Measurements from ENCODE around the gene ZNF892.

ZNF892 gene

GRCh38 chr2:95165371-95166064, 41.8 kb upstream of the ZNF892 start, which contains the start of gene ZNF2 (continued):
- TF ChIP-seq ZNF398 (tag by site-specific recombination; IDR thresholded peaks at IDR 0.05) (no peak), SCRT1 (tag by site-specific recombination; IDR thresholded peaks at IDR 0.05; ENCODE audit: borderline replicate concordance) (no peak), ZNF148 (tag by site-specific recombination; IDR thresholded peaks at IDR 0.05; ENCODE audit: borderline replicate concordance) (no peak), ZNF416 (tag by site-specific recombination; IDR thresholded peaks at IDR 0.05) (no peak), ZXDB (tag by site-specific recombination; IDR thresholded peaks at IDR 0.05) (peak; percentile 84), FEZF1 (tag by site-specific recombination; IDR thresholded peaks at IDR 0.05) (peak; percentile 68), ZNF174 (tag by site-specific recombination; IDR thresholded peaks at IDR 0.05) (no peak), HOXD13 (CRISPR knock-in tag; IDR thresholded peaks at IDR 0.05; ENCODE audit: borderline replicate concordance) (no peak), ZNF426 (tag by site-specific recombination; IDR thresholded peaks at IDR 0.05) (no peak), ZSCAN30 (tag by site-specific recombination; IDR thresholded peaks at IDR 0.05) (no peak), KLF7 (tag by site-specific recombination; IDR thresholded peaks at IDR 0.05; ENCODE audit: borderline replicate concordance) (no peak), ZNF175 (tag by site-specific recombination; IDR thresholded peaks at IDR 0.05) (no peak), ZNF548 (tag by site-specific recombination; IDR thresholded peaks at IDR 0.05) (no peak), YY1 (tag by site-specific recombination; IDR thresholded peaks at IDR 0.05) (peak; percentile 90), EGR2 (tag by site-specific recombination; IDR thresholded peaks at IDR 0.05; ENCODE audit: low read depth) (peak; percentile 41), ZNF670 (tag by site-specific recombination; IDR thresholded peaks at IDR 0.05; ENCODE audit: low read depth) (no peak), ZNF324 (tag by site-specific recombination; IDR thresholded peaks at IDR 0.05) (0 out of 2 replicates have a peak, but pooled peaks have one; percentile 3), ZNF785 (tag by site-specific recombination; IDR thresholded peaks at IDR 0.05) (no peak), BCL11B (tag by site-specific recombination; IDR thresholded peaks at IDR 0.05; ENCODE audit: low read depth) (no peak), ZNF600 (tag by site-specific recombination; IDR thresholded peaks at IDR 0.05) (peak; percentile 84), TCF7L2 (IDR thresholded peaks at IDR 0.05; ENCODE audit: borderline replicate concordance, low read depth, low read length) (no peak), ZNF626 (tag by site-specific recombination; IDR thresholded peaks at IDR 0.05) (no peak), ZBTB21 (tag by site-specific recombination; IDR thresholded peaks at IDR 0.05) (peak; percentile 71), MYNN (tag by site-specific recombination; IDR thresholded peaks at IDR 0.05; ENCODE audit: borderline replicate concordance) (no peak), WT1 (tag by site-specific recombination; IDR thresholded peaks at IDR 0.05) (no peak), ZNF248 (tag by site-specific recombination; IDR thresholded peaks at IDR 0.05) (no peak), ZNF311 (tag by site-specific recombination; IDR thresholded peaks at IDR 0.05; ENCODE audit: borderline replicate concordance) (no peak), ZNF132 (tag by site-specific recombination; IDR thresholded peaks at IDR 0.05; ENCODE audit: borderline replicate concordance) (no peak)
- TF ChIP-seq, protein P1, sequence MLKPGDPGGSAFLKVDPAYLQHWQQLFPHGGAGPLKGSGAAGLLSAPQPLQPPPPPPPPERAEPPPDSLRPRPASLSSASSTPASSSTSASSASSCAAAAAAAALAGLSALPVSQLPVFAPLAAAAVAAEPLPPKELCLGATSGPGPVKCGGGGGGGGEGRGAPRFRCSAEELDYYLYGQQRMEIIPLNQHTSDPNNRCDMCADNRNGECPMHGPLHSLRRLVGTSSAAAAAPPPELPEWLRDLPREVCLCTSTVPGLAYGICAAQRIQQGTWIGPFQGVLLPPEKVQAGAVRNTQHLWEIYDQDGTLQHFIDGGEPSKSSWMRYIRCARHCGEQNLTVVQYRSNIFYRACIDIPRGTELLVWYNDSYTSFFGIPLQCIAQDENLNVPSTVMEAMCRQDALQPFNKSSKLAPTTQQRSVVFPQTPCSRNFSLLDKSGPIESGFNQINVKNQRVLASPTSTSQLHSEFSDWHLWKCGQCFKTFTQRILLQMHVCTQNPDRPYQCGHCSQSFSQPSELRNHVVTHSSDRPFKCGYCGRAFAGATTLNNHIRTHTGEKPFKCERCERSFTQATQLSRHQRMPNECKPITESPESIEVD (tag by site-specific recombination; IDR thresholded peaks at IDR 0.05): no peak
- TF ChIP-seq, protein P2, sequence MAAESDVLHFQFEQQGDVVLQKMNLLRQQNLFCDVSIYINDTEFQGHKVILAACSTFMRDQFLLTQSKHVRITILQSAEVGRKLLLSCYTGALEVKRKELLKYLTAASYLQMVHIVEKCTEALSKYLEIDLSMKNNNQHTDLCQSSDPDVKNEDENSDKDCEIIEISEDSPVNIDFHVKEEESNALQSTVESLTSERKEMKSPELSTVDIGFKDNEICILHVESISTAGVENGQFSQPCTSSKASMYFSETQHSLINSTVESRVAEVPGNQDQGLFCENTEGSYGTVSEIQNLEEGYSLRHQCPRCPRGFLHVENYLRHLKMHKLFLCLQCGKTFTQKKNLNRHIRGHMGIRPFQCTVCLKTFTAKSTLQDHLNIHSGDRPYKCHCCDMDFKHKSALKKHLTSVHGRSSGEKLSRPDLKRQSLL (tag by site-specific recombination; IDR thresholded peaks at IDR 0.05): no peak
- TF ChIP-seq, protein P3, sequence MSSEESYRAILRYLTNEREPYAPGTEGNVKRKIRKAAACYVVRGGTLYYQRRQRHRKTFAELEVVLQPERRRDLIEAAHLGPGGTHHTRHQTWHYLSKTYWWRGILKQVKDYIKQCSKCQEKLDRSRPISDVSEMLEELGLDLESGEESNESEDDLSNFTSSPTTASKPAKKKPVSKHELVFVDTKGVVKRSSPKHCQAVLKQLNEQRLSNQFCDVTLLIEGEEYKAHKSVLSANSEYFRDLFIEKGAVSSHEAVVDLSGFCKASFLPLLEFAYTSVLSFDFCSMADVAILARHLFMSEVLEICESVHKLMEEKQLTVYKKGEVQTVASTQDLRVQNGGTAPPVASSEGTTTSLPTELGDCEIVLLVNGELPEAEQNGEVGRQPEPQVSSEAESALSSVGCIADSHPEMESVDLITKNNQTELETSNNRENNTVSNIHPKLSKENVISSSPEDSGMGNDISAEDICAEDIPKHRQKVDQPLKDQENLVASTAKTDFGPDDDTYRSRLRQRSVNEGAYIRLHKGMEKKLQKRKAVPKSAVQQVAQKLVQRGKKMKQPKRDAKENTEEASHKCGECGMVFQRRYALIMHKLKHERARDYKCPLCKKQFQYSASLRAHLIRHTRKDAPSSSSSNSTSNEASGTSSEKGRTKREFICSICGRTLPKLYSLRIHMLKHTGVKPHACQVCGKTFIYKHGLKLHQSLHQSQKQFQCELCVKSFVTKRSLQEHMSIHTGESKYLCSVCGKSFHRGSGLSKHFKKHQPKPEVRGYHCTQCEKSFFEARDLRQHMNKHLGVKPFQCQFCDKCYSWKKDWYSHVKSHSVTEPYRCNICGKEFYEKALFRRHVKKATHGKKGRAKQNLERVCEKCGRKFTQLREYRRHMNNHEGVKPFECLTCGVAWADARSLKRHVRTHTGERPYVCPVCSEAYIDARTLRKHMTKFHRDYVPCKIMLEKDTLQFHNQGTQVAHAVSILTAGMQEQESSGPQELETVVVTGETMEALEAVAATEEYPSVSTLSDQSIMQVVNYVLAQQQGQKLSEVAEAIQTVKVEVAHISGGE (tag by site-specific recombination; conservative IDR thresholded peaks at IDR 0.05; ENCODE audit: low read depth): peak; percentile 97
